Stimulated activated CD4-positive, alpha-beta T cell treated with anti-CD3 and anti-CD28 coated beads, Interleukin-4, amount 100 ng/mL, for 24 hours (primary cell): ENCODE data around the gene PDLIM5.
"Not testable (repeated sequence)": the region's sequence is repeated elsewhere in the genome, so short reads cannot be mapped to it uniquely, and the experiment has no call there.

Source experiments
- DNase-seq: peaks from one replicate; pipeline ENCODE4 v3.0.0-alpha.2; 2020

The PDLIM5 gene

DNA sequence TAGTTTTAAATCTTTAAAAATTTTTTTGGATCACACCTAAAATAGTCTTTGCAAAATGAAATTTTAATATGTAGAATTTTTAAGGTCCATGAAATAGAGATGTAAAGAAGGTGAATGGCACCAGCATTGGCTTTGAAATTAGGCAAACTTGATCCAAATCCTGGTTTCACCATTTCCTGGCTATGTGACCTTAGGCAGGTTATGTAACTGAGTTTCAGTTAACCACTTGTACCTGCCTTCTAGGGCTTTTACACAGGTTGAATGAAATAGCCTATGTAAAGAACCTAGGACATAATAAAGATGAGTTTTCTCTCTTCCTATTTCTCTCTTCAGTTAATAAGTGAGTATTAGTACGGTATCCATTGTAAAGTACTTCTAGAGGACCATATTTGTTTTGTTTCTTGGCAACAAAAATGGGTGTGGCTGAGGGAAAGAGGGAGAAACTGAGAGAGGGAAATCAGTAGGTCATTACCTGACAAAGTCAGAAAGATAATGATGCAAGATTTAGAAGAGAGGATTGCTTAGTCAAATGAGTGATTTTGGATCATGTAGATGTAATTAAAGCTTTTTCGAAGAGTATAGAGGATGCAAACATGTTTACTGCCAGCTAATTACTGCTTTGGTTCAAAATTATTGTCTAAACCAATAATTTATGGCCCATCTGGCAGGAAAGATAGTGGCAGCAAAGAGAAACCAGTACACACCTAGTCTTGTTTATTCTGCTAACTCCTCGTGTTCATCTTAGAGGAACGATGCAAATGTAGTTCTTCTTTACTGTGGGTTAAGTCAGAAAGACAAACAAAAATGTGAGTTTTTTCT, 81.9 kb downstream of the PDLIM5 start:
- DNase-seq = no peak

DNA sequence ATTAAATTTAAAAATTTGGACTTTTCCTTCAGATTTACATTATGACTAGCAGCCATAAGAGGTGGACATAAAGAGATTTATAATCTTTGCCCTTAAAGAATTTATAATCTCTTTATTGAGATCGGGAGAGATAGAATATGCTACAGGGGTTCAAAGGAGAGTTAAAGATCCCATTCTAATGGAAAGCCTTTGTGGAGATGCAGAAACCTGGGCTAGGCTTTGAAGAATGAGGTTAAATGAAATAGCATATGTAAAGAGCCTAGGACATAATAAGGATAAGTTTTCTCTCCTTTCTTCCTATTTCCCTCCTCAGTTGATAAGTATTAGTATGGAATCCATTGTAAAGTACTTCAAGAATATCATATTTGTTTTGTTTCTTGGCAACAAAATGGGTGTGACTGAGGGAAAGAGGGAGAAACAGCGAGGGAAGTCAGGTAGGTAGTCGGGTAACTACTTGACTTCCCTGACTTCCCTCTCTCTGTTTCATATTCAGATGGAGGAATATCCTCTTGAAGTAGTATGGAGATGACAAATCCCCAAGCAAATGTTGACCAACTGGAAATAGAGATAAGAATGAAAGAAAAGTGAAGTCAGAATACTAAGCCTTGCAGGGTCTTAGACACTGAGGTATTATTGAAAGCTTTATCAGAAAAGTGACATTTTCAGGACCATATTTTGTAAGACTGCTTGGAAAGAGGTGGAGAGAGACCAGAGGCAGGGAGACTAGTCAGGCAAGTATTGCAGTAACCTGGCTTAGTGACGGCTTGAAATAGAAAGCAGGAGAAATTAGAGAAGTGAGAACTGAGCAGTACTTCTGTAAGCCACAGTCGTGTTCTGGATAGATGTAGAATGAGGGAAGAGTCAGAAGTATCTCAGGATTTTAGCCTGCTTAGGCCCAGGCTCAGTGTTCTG, 82.9 kb downstream of the PDLIM5 start:
- DNase-seq = no peak

DNA sequence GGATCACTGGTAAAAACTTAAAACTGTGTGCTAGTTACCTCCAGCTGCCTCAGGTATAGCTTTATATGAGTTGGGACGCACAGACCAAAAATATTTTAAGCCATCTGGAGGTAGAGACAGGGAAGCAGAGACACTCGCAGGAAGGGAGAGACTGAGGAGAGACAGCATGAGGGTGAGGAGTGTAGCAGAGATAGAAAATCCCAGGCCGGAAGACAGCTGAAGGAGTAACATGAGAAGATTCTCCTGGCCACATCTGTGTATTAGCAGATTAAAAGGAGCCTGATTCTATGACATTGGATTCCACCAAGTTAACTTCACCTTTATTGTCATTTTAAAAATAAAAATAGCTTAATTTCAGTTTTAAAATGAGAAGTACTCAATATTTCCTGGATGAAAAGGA, 84.3 kb downstream of the PDLIM5 start:
- DNase-seq = no peak

DNA sequence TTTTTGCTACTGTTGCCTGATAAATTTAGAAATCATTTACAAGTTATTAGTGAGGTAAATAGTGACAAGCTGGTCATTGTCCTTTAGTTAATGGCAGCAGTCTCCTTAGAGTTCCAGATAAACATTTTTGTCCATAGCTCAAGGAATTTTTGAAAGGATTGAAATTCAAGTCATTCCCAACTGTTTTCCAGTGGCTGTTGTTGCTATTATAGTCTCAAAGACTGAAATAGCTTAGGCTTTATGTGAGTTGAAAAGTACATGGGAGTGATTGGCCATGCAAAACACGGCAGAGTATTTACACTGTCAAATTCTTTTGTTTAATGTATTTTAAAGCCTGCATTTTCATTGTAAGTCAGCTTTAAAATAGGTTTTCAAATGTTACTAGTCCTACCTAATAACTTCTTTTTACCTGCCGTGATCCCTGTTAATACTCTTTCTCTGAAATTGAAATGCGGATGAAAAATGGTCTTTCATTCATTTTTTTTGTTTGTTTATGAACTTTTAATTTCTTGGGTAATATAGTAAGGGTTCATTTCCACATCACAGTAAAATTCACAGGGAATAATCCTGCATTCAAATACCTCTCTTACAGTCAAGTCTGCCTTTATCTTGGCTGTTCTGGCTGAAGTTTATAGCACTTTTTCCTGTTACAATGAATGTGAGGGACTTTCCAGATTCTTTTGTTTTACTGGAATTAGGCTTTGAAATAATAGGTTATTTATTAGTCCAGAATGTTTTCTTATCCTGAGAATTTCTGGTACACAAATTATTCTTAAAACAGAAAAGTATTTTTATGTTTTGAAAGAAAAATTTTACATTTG, 85.1 kb downstream of the PDLIM5 start:
- no peak for DNase-seq

DNA sequence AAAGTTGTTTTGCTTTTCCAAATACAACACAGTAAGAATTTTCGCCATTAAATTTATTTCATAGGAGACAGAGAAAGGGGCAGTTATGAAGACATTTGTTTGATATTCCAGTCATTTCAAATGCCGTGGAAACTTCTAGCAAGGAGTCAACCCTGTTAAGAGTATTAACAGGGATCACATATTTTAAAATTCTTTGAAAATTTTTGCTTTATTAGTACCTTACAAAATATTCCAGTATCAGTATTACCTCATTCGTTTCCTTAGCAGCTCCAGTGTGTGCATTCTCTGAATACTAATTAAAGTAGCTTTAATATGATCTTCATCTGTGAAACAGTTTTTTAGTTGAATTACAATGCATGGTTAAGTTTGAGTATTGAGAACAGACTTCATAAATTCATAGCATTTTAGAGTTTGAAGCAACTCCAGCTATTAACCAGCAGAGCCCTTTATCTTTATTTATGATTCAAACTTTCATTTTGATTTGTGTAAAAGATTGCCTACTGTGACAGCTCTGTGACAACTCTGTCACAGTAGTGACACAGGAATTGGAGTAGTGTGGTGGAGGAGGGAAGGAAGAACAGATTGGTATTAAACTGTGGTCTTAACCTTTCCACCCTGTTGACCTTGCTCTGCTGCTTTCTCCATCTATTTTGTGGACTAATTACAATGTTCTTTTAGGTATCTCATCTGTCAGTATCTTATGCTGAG, 86.3 kb downstream of the PDLIM5 start:
- no peak for DNase-seq

DNA sequence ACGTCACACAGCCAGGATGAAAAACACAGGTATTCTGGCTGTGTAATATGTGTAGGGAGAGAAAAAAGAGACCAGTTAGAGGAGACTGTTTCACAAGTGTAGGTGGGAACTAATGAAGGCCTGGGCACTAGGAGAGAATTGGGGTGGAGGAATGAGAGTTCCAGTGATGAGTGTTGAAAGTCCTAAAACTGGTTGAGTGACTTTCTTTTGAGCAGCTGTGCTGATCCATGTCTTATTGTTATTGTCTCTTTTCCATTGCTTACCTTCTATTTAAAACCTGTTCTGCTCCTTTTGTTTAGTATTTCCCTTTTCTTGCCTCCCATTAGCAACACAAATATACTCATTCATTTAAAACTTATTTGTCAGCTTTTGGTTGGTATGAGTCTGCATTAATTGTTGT, 88.7 kb downstream of the PDLIM5 start:
- no peak for DNase-seq

DNA sequence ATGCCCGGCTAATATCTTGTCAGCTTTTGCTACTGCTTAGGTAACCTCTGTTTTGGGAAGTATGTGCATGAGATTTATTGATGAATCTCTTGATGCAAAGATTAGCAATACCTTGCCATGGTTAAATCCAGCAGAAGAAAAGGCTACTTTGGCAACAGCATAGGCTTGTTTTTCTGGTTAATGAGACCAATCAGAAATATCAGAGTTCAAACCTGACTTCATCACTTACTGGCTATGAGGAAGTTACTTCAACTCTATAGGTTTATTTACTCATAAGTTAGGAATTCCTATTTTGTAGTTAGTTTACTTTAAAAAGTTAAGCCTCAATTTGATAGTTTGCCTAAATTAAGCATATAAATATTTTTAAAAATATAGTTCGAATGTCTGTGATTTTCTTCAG, 93.1 kb downstream of the PDLIM5 start:
- DNase-seq = no peak

DNA sequence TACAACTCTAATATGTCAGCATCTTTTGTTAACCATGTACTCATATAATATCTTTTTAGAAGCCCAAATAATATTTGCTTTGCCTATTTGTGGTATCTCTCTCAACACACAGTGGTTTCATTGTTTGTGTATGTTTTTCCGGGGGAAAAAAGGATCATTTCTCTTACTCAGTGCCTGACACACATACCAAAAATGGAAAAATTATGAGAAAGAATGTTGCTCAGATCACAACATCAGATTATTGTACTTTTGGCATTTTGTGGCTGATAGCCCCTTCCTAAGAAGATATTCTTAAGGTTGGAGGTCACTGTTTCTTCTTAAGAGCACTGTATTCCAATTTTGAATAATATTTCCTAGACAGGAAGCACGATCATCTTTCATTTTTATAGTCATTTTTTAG, 93.6 kb downstream of the PDLIM5 start:
- DNase-seq = no peak

DNA sequence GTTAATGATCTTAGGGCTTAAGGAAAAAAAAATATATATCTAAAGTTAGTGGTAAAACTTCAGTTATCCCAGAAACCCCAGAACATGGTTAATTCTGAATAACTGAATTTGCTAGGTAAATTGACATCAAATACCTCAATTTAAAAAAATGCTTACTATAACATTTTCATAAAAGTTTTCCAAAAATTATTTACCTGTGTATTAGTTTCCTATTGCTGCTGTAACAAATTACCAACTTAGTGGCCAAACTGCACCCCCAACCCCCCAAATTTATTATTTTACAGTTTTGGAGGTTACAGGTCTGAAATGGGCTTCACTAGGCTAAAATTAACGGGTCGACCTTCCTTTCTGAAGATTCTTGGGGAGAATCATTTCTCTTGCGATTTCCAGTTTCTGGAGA, 95.2 kb downstream of the PDLIM5 start:
- DNase-seq = no peak

DNA sequence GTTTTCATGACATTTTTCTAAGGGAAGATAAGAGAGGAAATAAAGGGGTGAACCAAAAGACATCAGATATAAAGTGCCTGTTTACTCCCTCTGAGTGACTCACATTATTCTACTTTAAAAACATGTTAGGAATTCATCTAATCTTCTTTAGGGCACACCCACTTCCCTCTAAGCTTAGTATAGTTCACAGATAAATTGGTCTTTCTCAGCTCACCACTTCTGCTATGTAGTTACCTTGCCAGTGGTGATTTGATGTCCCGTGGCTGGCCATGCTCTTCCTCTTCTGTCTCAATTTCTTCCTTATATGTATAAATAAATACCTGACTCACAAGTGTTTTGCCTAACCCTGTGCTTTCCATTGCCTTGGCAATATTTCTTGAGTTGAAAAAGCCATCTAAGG, 96.8 kb downstream of the PDLIM5 start:
- no peak for DNase-seq

DNA sequence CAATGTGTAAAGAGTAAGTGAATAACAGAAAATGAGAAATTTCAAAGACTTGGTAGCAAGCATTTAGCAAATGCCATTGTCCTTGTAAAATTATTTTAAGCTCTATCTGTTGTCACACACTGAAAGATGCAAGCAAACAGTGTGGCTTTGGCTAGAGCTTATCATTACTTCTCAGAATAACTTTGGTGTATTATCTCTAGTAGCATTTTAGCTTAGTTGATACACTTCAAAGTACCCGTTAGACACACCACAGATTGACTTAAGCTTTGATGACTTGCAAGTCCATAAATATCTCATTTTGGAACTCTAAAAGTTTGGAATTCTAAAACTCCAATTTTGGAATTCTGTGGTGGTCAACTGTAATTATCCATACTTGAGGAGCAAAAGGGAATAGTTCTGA, 98.6 kb downstream of the PDLIM5 start:
- no peak for DNase-seq

DNA sequence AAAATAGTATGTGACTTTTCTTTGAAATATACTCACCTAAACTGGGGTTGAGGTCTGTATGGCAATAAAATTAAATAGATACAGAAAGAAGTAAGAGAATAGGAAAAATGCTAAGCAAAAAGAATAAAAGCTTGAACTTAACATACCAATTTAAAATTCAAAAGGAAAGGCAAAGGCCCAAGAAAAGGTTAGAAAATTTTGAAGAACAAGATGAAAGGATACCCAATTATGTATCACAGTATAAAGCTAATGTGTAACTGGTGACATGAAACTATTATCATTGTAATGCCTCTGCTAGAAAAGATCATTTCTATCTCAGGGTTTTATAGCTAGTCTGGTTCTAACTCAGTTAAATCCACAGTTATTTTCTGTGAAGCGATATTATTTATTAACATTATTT, 99.1 kb downstream of the PDLIM5 start:
- no peak for DNase-seq

DNA sequence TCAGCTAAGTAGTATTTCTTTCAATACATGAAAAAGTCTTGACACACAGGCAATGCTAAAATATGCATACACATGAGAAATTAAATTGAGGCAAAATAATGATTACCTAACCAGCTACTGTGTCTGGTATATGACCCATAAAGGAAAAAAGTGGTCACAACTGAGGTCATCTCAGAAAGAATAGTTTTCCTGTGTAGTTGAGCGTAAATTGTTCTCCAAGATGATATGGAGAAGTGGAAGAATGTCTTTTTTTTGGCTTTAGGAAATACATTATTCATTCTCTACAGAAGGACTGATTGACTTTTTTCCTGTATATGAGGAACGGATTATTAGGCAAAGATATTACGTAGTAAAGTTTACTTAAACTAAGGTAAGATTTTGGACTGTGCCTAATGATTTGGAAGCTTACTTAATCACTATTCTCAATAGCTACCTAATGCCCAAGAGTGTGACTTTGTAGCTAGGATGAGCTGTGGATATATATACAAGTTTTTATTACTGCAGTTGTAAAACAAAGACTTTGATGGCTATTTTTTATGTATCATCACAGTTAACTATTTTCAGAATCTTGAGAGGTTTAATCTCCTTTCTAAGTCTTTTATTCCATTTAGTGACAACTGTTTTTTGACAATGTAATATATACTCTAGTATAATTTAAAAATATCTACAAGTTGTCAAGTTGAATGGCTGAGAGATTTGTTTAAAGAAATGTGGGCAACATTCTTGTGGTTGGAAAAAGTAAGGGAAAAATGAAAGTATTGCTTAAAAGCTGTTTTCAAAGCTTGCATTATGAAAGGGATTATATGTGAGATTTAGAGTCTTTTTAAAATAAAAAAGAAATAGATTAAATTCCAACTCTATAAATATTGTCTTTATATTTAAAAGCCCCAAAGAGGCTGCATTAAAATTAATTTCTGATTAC, 100.2 kb downstream of the PDLIM5 start:
- DNase-seq = no peak

DNA sequence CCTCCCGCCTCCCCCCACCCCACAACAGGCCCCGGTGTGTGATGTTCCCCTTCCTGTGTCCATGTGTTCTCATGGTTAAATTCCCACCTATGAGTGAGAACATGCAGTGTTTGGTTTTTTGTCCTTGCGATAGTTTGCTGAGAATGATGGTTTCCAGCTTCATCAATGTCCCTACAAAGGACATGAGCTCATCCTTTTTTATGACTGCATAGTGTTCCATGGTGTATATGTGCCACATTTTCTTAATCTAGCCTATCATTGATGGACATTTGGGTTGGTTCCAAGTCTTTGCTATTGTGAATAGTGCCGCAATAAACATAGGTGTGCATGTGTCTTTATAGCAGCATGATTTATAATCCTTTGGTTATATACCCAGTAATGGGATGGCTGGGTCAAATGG, 104.3 kb downstream of the PDLIM5 start:
- not testable (repeated sequence) for DNase-seq

DNA sequence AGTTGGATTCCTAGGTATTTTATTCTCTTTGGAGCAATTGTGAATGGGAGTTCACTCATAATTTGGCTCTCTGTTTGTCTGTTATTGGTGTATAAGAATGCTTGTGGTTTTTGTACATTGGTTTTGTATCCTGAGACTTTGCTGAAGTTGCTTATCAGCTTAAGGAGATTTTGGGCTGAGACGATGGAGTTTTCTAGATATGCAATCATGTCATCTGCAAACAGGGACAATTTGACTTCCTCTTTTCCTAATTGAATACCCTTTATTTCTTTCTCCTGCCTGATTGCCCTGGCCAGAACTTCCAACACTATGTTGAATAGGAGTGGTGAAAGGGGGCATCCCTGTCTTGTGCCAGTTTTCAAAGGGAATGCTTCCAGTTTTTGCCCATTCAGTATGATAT, 105.9 kb downstream of the PDLIM5 start:
- not testable (repeated sequence) for DNase-seq

DNA sequence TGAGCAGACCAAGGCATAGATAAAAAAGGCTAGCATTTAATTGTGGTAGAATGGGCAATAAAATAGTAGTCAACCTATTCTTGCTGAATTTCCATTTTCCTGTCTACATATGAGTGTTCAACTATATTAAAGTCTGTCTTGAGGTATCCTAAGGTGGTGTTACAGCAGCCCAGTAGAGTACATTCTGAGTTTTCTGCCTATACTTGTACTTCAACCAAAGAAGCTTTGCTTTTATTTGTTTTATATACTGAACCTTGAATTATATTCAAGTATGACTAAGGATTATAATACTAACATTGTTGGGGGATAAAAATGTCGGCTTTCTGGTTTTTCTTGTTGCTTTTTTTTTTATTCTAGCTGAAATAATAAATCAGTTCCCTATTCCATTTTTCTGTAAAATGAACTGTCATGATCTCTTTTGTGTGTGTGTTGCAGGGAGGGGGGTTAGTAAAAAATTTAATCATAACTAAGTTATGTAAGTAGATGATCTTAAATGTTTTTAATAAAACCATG, 106.7 kb downstream of the PDLIM5 start:
- no peak for DNase-seq

DNA sequence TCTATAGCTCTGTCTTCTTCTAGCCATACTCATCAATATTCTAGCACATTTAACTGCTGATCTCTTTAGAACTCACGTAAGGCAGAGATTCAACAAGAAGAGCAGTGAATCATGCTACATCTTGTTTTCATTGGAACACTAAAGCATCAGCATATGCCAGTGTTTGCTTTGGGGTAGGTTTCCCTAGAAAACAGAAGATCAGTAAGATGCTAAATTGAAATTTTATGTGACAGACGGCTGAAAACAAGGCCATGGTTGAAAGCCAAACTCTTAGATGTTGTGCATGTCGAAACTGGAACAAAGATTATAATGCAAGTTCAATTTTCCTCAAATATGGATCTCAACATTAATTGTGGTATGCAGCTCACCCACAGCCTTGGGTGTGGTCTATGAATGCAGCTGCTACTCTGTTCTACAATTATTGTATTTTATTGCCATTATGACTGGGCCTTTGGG, 107.6 kb downstream of the PDLIM5 start:
- DNase-seq = no peak

DNA sequence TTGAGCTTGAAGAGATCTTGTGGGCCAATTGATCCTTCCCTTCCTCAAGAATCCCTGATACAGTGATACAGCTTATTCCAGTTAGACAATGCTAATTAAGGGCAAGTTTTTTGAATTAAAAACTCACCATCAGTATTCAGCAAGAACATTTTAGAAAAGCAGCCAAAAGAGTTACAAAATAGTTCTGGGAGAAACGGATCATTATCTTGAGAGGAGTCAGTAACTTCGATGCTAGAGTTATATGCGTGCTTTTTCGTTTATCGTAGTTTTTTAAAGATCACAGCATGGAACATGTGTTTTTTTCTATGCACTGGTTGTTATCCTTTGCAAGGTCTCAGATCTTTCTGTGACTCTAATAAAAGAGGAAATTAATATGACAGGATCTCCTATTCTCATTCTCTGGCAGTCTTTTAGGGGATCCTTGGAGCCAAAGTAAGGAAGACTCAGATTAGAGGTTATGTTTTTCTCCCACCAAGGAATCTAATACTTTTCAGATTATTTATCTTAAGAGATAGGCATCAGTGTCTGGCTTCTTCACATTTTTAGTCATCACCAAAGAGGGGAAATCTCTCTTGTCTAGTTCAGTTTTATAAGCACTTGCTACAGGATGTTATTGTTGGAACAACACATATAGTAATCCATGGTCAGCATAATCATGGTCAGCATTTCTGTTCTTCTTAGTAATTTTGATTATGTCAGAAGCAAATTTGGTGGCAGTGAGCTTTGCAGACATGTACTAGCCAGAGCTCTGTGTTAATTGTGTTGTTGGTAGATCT, 109.7 kb downstream of the PDLIM5 start:
- DNase-seq = no peak

DNA sequence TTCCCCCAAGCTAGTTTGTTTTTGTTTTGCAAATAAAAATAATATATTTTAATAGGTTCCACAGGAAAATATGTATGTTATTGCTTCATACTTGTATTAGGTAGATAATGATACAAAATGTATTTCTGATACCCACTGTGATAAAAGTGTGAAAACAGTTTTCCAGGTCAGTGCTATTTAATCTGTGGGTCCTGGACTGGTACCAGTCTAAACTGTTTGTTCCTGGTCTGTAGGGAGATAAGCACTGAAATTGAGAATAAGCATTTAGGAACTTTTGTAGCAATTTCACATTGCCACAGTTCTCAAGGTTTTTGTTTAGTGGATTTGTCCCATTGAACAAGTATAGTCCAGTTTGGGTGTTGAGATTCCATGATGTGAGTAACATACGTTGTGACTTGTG, 110.5 kb downstream of the PDLIM5 start:
- DNase-seq = no peak

DNA sequence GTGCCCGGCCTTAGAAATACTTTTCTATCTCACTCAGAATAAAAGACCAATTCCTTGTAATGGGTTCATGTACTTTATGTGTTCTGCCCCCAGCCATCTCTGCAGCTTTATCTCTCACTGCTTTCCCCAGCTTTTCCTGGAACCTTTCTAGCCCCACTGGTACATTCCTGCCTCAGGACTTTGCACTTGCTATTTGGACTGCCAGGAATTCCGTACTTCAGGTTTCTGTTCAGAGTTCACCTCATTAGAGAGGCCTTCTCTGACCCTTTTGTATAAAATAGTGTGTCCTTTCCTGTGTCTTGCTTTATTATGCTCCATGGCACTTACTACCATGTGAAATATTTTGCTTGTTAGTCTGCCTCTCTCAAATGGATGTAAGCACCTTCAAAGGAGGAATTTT, 112.5 kb downstream of the PDLIM5 start:
- DNase-seq = no peak
